Measurements from ENCODE around the gene SYNE4.

GRCh38 chr19:36051637-36052036 is 43.0 kb upstream of the SYNE4 start:
- TF ChIP-seq CTCF (conservative IDR thresholded peaks at IDR 0.05; ENCODE audit: low read depth, low read length), result no peak
- TF ChIP-seq EZH2 (IDR thresholded peaks at IDR 0.05; ENCODE audit: borderline replicate concordance, low read depth, low read length, poor library complexity, severe bottlenecking), result no peak

All from A673 (cell line).